Thyroid gland (tissue), 4 donors: ENCODE results near the gene SLC5A12.

ENCODE experiments used
- CTCF ChIP-seq, 6 experiments: fragments of 200-600 bp in 3 of 6; fragments of 450-650 bp in 3 of 6; sonication (generic) in 3 of 6; IDR thresholded peaks; one replicate each; pipeline ENCODE4 v1.5.1; 2016 to 2019; ENCODE audit warnings: antibody characterized with exemption in 6 of 6, mild to moderate bottlenecking in 2 of 6, inconsistent platforms in 1 of 6, moderate library complexity in 1 of 6
- POLR2A ChIP-seq, 2 donors: fragments of 450-650 bp; IDR thresholded peaks; one replicate each; pipeline ENCODE4 v1.6.1; 2017; ENCODE audit warnings: antibody characterized with exemption in 2 of 2, mild to moderate bottlenecking in 2 of 2, moderate library complexity in 1 of 2

- no peak for TF ChIP-seq CTCF (IDR thresholded peaks at IDR 0.05)
- TF ChIP-seq POLR2A (IDR thresholded peaks at IDR 0.05) = no peak
Measured at GRCh38 chr11:26730414-26731083, 8.7 kb upstream of the SLC5A12 start.
